Fibroblast of skin of right quadriceps (primary cell): Measurements from ENCODE around the gene PRRX1.

Source experiments
- DNase-seq: peaks from one replicate; pipeline ENCODE4 v3.0.0-alpha.2; 2013

Gene PRRX1

GRCh38 chr1:170770254-170770653 lies 106.3 kb downstream of the PRRX1 start:
- DNase-seq = no peak

GRCh38 chr1:170776252-170776651 lies 112.3 kb downstream of the PRRX1 start:
- no peak for DNase-seq

GRCh38 chr1:170776777-170777176 lies 112.8 kb downstream of the PRRX1 start:
- DNase-seq = no peak
